ENCODE results near the gene SLC38A1. TPM values are rescaled to one million over a fixed set of nuclear protein-coding genes. Genes with fewer than 3 reads are reported as not detected.

SLC38A1 gene
- total and polyA plus RNA-seq, 2 experiments from 2014 or later: 114 to 234 TPM

DNA sequence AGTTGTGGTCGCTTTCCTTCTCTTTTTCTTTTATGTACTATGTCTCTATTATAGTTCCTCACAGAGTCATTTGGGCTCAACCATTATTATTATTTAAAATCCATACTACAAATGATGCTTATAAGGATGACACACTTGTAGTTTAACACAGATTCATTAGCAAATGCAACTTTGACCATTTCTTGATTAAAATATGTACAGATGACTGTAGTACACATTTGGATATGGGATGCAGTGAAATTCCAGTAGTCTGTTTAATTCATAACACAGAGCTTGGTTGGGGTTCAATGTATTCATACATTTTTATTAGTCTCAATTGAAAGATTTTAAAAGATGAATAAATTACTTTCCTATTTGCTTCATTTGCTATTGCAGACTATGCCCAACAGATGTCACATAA, 30.0 kb downstream of the SLC38A1 start:
- peaks cover 78% of the 10 kb centered on the region for H4K20me1 ChIP-seq (replicated peaks; ENCODE audit: insufficient read depth)
- H3K9me2 ChIP-seq (ENCODE audit: insufficient read depth): no peaks in the 10 kb centered on the region
- H3K36me3 Mint-ChIP-seq (ENCODE audit: low read depth): peaks cover 91% of the 10 kb centered on the region
- H3K27me3 Mint-ChIP-seq (ENCODE audit: insufficient read depth, low read depth, poor library complexity): peaks cover 2% of the 10 kb centered on the region
- H3K4me1 Mint-ChIP-seq: peaks cover 11% of the 10 kb centered on the region
- no peak overlapping the region for H3K27ac Mint-ChIP-seq
- no peak overlapping the region for H3K4me3 ChIP-seq
- H3K36me3 ChIP-seq (ENCODE audit: insufficient read depth): peaks cover 54% of the 10 kb centered on the region; the same call in 1 of the 2 replicates
- no peak overlapping the region for H3K4me2 ChIP-seq
- no peaks in the 10 kb centered on the region for H3K27me3 ChIP-seq (ENCODE audit: insufficient read depth)
- H3F3A ChIP-seq (replicated peaks; ENCODE audit: low read depth): no peaks in the 10 kb centered on the region; the same call in 1 of the 2 replicates
- ATAC-seq (no peak), DNase-seq (ENCODE audit: low spot score) (no peak)
- H3K4me1 ChIP-seq (ENCODE audit: insufficient read depth): no peaks in the 10 kb centered on the region; the same call in 1 of the 2 replicates
- H3K4me3 Mint-ChIP-seq: no peak overlapping the region
- no peaks in the 10 kb centered on the region for H3K9me3 Mint-ChIP-seq
- H2AFZ ChIP-seq: no peak overlapping the region
- H3K79me2 ChIP-seq (replicated peaks; ENCODE audit: insufficient read depth): peaks cover 100% of the 10 kb centered on the region
- H3K27ac ChIP-seq (ENCODE audit: low read depth): no peak overlapping the region
- TF ChIP-seq ZNF462 (CRISPR knock-in tag; IDR thresholded peaks at IDR 0.05): no peak
- no peak for TF ChIP-seq ZNF114 (CRISPR knock-in tag; IDR thresholded peaks at IDR 0.05)
- TF ChIP-seq, protein P1, sequence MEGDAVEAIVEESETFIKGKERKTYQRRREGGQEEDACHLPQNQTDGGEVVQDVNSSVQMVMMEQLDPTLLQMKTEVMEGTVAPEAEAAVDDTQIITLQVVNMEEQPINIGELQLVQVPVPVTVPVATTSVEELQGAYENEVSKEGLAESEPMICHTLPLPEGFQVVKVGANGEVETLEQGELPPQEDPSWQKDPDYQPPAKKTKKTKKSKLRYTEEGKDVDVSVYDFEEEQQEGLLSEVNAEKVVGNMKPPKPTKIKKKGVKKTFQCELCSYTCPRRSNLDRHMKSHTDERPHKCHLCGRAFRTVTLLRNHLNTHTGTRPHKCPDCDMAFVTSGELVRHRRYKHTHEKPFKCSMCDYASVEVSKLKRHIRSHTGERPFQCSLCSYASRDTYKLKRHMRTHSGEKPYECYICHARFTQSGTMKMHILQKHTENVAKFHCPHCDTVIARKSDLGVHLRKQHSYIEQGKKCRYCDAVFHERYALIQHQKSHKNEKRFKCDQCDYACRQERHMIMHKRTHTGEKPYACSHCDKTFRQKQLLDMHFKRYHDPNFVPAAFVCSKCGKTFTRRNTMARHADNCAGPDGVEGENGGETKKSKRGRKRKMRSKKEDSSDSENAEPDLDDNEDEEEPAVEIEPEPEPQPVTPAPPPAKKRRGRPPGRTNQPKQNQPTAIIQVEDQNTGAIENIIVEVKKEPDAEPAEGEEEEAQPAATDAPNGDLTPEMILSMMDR (conservative IDR thresholded peaks at IDR 0.05; ENCODE audit: low read depth in 2 of 2): no peak
- TF ChIP-seq CREB1 (CRISPR knock-in tag; IDR thresholded peaks at IDR 0.05; ENCODE audit: low read depth): no peak
- no peak for TF ChIP-seq EZH2phosphoT487 (IDR thresholded peaks at IDR 0.05; ENCODE audit: unreplicated experiment)
- no peak for TF ChIP-seq ZNF331 (CRISPR knock-in tag; IDR thresholded peaks at IDR 0.05; ENCODE audit: low read depth)
- no peak for TF ChIP-seq JUNB (IDR thresholded peaks at IDR 0.05; ENCODE audit: unreplicated experiment)
- TF ChIP-seq EZH2 (IDR thresholded peaks at IDR 0.05; ENCODE audit: low read depth, unreplicated experiment): no peak
- TF ChIP-seq STAT1 (IDR thresholded peaks at IDR 0.05; ENCODE audit: unreplicated experiment): no peak
- TF ChIP-seq NANOG (IDR thresholded peaks at IDR 0.05; ENCODE audit: borderline replicate concordance): no peak
- TF ChIP-seq ETS1 (IDR thresholded peaks at IDR 0.05): no peak
- TF ChIP-seq REST (IDR thresholded peaks at IDR 0.05; ENCODE audit: unreplicated experiment): no peak
- no peak for TF ChIP-seq POLR2AphosphoS5 (IDR thresholded peaks at IDR 0.05; ENCODE audit: low read depth)

Measured in GM23338 (cell line).